ENCODE results near the gene PHLDA2.

PHLDA2 gene

DNA sequence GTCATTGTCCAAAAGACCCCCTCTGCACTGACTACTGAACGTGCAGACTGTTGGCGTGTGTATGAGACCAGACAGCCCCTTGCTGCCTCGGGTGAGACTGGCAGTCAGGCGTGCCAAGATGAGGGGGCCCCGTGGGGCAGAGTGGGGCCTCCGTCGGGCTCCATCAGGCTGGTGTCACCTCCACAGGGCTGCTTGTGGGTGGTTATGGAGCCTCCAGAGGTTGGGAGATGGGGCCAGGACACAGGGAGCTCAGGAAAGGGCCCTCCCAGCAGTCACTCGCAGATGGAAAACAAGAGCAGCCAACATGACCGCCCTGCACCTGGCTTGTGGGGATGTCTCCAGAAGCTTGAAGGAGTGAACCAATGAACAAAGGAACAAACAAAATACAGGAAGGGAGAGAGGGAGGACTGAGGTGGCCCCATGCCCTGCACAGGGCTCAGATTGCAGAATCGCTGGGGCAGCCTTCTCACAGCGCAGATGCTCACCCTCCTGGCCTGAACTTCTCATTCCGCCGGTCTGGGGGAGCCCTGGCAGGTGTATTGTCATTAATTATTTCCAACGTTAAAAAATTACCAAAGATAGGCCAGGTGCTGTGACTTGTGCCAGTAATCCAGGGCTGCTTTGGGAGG, 5.5 kb upstream of the PHLDA2 start:
- Histone ChIP-seq H3K4me2 (ENCODE audit: insufficient read depth, low read length) (no peak overlapping the region), H3K79me2 (ENCODE audit: insufficient read depth, low read length) (no peaks in the 10 kb centered on the region), H3K4me1 (ENCODE audit: insufficient read depth, low read length) (no peaks in the 10 kb centered on the region), H3K27me3 (ENCODE audit: insufficient read depth, low read length, poor library complexity) (no peaks in the 10 kb centered on the region), H4K20me1 (ENCODE audit: insufficient read depth, low read length) (no peaks in the 10 kb centered on the region), H3K9ac (ENCODE audit: low read depth, low read length) (no peak overlapping the region), H3K4me3 (ENCODE audit: low read depth in 1 of 2, low read length in 2 of 2) (no peak overlapping the region), H3K9me3 (ENCODE audit: insufficient read depth, low read length, severe bottlenecking) (peaks cover 23% of the 10 kb centered on the region), H2AFZ (ENCODE audit: low read depth, low read length) (no peak overlapping the region), H3K27ac (ENCODE audit: low read length) (no peak overlapping the region), H3K36me3 (ENCODE audit: insufficient read depth, low read length) (no peaks in the 10 kb centered on the region)
- DNase-seq, result no peak
- TF ChIP-seq EZH2 (IDR thresholded peaks at IDR 0.05; ENCODE audit: borderline replicate concordance, low read depth, low read length, severe bottlenecking), result no peak
- TF ChIP-seq, protein P1, sequence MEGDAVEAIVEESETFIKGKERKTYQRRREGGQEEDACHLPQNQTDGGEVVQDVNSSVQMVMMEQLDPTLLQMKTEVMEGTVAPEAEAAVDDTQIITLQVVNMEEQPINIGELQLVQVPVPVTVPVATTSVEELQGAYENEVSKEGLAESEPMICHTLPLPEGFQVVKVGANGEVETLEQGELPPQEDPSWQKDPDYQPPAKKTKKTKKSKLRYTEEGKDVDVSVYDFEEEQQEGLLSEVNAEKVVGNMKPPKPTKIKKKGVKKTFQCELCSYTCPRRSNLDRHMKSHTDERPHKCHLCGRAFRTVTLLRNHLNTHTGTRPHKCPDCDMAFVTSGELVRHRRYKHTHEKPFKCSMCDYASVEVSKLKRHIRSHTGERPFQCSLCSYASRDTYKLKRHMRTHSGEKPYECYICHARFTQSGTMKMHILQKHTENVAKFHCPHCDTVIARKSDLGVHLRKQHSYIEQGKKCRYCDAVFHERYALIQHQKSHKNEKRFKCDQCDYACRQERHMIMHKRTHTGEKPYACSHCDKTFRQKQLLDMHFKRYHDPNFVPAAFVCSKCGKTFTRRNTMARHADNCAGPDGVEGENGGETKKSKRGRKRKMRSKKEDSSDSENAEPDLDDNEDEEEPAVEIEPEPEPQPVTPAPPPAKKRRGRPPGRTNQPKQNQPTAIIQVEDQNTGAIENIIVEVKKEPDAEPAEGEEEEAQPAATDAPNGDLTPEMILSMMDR (IDR thresholded peaks at IDR 0.05; ENCODE audit: borderline replicate concordance, extremely low read depth, low read length, poor library complexity, severe bottlenecking), result no peak
- no peak for ATAC-seq (ENCODE audit: insufficient read depth, low read depth)

DNA sequence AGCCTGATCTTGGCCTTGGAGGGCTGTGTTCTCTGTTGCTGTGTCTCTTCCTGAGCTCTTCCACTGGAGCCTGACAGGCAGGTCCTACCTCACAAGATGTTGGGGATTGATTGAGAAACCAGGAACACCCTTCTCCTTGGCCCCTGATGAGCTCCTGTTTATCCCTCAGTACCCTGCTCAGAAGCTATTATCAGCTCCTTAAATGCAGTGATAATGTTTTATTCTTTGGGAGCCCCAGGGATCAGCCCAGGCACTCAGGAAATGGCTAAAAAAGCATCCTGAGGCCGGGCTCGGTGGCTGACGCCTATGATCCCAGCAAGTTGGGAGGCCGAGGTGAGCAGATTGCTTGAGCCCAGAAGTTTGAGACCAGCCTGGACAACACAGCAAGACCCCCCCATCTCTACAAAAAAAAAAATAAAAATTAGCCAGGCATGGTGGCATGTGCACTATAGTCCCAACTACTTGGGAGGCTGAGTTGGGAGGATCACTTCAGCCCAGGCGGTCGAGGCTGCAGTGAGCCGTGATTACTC, 4.9 kb upstream of the PHLDA2 start:
- Histone ChIP-seq H3K4me2 (ENCODE audit: insufficient read depth, low read length) (no peak overlapping the region), H3K27me3 (ENCODE audit: insufficient read depth, low read length, poor library complexity) (no peaks in the 10 kb centered on the region), H2AFZ (ENCODE audit: low read depth, low read length) (no peak overlapping the region)

DNA sequence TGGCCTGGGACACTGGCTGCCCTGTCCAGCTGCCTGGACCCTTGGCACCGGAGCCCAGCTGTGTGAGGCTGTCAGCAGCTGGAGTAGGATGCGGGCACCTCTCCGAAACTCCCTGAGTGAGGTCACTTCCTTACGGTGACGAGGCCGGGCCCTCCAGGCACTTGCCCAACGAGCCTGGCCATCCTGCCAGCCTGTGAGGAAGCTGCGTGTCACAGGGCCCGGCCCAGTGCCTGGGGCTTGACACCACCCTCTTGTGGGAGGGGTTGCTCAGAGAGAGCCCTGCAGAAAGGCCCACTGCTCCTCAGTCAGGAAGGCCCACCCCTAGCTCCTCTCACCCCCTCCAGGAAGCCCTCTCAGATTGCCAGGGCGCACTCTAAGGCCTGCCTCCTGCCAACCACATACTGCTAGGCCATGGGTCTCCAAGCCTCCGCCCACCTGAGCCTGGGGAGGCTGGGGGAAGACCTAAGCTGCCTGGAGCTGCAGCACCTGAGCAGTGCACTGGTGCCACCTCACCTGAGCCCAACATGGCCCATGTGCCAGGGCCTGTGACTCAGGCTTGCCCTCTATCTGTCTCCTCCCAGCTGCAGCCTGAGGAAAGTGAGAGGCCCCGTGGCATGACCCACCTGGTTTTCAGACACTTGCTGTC, 4.3 kb upstream of the PHLDA2 start:
- H3K9ac ChIP-seq (ENCODE audit: low read depth, low read length), result no peak overlapping the region

More for the DNA sequence above, 4.9 kb upstream of the PHLDA2 start:
- no peak for ATAC-seq (ENCODE audit: insufficient read depth, low read depth)
- Histone ChIP-seq H3K79me2 (ENCODE audit: insufficient read depth, low read length) (no peaks in the 10 kb centered on the region), H3K9ac (ENCODE audit: low read depth, low read length) (no peak overlapping the region), H3K27ac (ENCODE audit: low read length) (no peak overlapping the region), H3K9me3 (ENCODE audit: insufficient read depth, low read length, severe bottlenecking) (peaks cover 17% of the 10 kb centered on the region), H3K4me3 (ENCODE audit: low read depth in 1 of 2, low read length in 2 of 2) (no peak overlapping the region), H3K4me1 (ENCODE audit: insufficient read depth, low read length) (no peaks in the 10 kb centered on the region), H3K36me3 (ENCODE audit: insufficient read depth, low read length) (no peaks in the 10 kb centered on the region), H4K20me1 (ENCODE audit: insufficient read depth, low read length) (no peaks in the 10 kb centered on the region)
- DNase-seq, result no peak
- no peak for TF ChIP-seq EZH2 (IDR thresholded peaks at IDR 0.05; ENCODE audit: borderline replicate concordance, low read depth, low read length, severe bottlenecking)
- TF ChIP-seq, protein P1 (IDR thresholded peaks at IDR 0.05; ENCODE audit: borderline replicate concordance, extremely low read depth, low read length, poor library complexity, severe bottlenecking), result no peak

More for the DNA sequence above, 4.3 kb upstream of the PHLDA2 start:
- H3K4me3 ChIP-seq (ENCODE audit: low read depth in 1 of 2, low read length in 2 of 2), result no peak overlapping the region
- peaks cover 11% of the 10 kb centered on the region for H3K9me3 ChIP-seq (ENCODE audit: insufficient read depth, low read length, severe bottlenecking)
- no peaks in the 10 kb centered on the region for H3K4me1 ChIP-seq (ENCODE audit: insufficient read depth, low read length)
- no peaks in the 10 kb centered on the region for H3K27me3 ChIP-seq (ENCODE audit: insufficient read depth, low read length, poor library complexity)
- H2AFZ ChIP-seq (ENCODE audit: low read depth, low read length), result no peak overlapping the region
- H3K4me2 ChIP-seq (ENCODE audit: insufficient read depth, low read length), result no peak overlapping the region
- TF ChIP-seq EZH2 (IDR thresholded peaks at IDR 0.05; ENCODE audit: borderline replicate concordance, low read depth, low read length, severe bottlenecking), result no peak
- TF ChIP-seq, protein P1 (IDR thresholded peaks at IDR 0.05; ENCODE audit: borderline replicate concordance, extremely low read depth, low read length, poor library complexity, severe bottlenecking), result no peak
- H3K36me3 ChIP-seq (ENCODE audit: insufficient read depth, low read length), result no peaks in the 10 kb centered on the region
- peak; percentile 29 for DNase-seq
- H3K27ac ChIP-seq (ENCODE audit: low read length), result no peak overlapping the region
- peak; percentile 51 for ATAC-seq (ENCODE audit: insufficient read depth, low read depth)
- H4K20me1 ChIP-seq (ENCODE audit: insufficient read depth, low read length), result no peaks in the 10 kb centered on the region
- H3K79me2 ChIP-seq (ENCODE audit: insufficient read depth, low read length), result no peaks in the 10 kb centered on the region

All from DND-41 (cell line).